ENCODE measurements around the gene LOXL4. TPM values are rescaled to one million over a fixed set of nuclear protein-coding genes. Genes with fewer than 3 reads are reported as not detected.

LOXL4 gene
- total RNA-seq, 1 experiment from 2014 or later = 0.13 TPM

- H2BK15ac ChIP-seq (ENCODE audit: low read depth, low read length) = no peak overlapping the region
- H3K23me2 ChIP-seq (ENCODE audit: insufficient read length, low read depth, low read length, poor library complexity, severe bottlenecking) = no peaks in the 10 kb centered on the region
- no CpG with 5 or more reads among the region's 1 CpG for WGBS (ENCODE audit: extremely low coverage, insufficient read length, low lambda C conversion rate)
- no peak overlapping the region for H3K4ac ChIP-seq (ENCODE audit: low read depth, low read length)
- H3K27me3 Mint-ChIP-seq (ENCODE audit: low read depth) = no peaks in the 10 kb centered on the region
- H2AFZ ChIP-seq (ENCODE audit: low read length) = no peak overlapping the region
- no peaks in the 10 kb centered on the region for H3K79me1 ChIP-seq (ENCODE audit: insufficient read depth, low read depth, low read length, poor library complexity, severe bottlenecking)
- no peak overlapping the region for H3K4me3 Mint-ChIP-seq
- H2AK5ac ChIP-seq (ENCODE audit: insufficient read length, low read length) = no peak overlapping the region
- H3K56ac ChIP-seq (ENCODE audit: insufficient read length, low read depth, low read length) = no peak overlapping the region
- H3K79me2 ChIP-seq (ENCODE audit: insufficient read depth, low read length) = no peaks in the 10 kb centered on the region
- no peaks in the 10 kb centered on the region for H3K9me3 ChIP-seq (ENCODE audit: control insufficient read depth, low read depth, low read length)
- peaks cover 2 to 15% (median 3%) of the 10 kb centered on the region in 3 experiments for H3K36me3 Mint-ChIP-seq (ENCODE audit: insufficient read depth in 1 of 3, low read depth in 3 of 3)
- H3K27ac Mint-ChIP-seq = no peak overlapping the region
- no peak overlapping the region for H2BK120ac ChIP-seq (ENCODE audit: low read depth, low read length, poor library complexity, severe bottlenecking)
- H2BK5ac ChIP-seq (ENCODE audit: insufficient read length, low read length) = no peak overlapping the region
- no peak overlapping the region for H4K8ac ChIP-seq (replicated peaks; ENCODE audit: insufficient read length, low read depth, low read length)
- no peak overlapping the region for H4K5ac ChIP-seq (ENCODE audit: insufficient read length, low read depth, low read length)
- DNase-seq = no peak
- peaks cover 0 to 5% of the 10 kb centered on the region in 2 experiments; a peak in 1 of 5 replicates for H3K9me3 Mint-ChIP-seq
- no peak overlapping the region for H2BK12ac ChIP-seq (ENCODE audit: insufficient read length, low read depth, low read length)
- H3K4me1 ChIP-seq (ENCODE audit: insufficient read depth, low read length) = no peaks in the 10 kb centered on the region
- no peak overlapping the region for H3K4me2 ChIP-seq (ENCODE audit: insufficient read depth, insufficient read length, low read length)
- no peaks in the 10 kb centered on the region for H4K20me1 ChIP-seq (ENCODE audit: control insufficient read depth, insufficient read depth, insufficient read length)
- no peak overlapping the region for H3K9ac ChIP-seq (ENCODE audit: extremely low read depth, insufficient read length, low read length)
- no peak overlapping the region for H4K91ac ChIP-seq (ENCODE audit: insufficient read length, low read depth, low read length)
- no peak overlapping the region for H3T11ph ChIP-seq (ENCODE audit: low read length)
- no peak overlapping the region for H3K23ac ChIP-seq (ENCODE audit: insufficient read length, low read depth, low read length)
- no peak overlapping the region for H3K14ac ChIP-seq (ENCODE audit: insufficient read depth, low read length)
- H3K27me3 ChIP-seq (ENCODE audit: insufficient read depth, low read length) = no peaks in the 10 kb centered on the region
- no peak for TF ChIP-seq CTCF (conservative IDR thresholded peaks at IDR 0.05)
- no peak overlapping the region for H3K27ac ChIP-seq (ENCODE audit: insufficient read length, low read depth, low read length)
- no peaks in the 10 kb centered on the region for H3K4me1 Mint-ChIP-seq
- H2BK20ac ChIP-seq (ENCODE audit: low read depth, low read length, poor library complexity, severe bottlenecking) = no peak overlapping the region
- H3K18ac ChIP-seq (ENCODE audit: insufficient read length, low read depth, low read length) = no peak overlapping the region
These were observed 54.3 kb downstream of the LOXL4 start for GRCh38 chr10:98213740-98214139.

All from H9 (cell line).